ENCODE measurements around the gene DACT3.

The DACT3 gene

DNA sequence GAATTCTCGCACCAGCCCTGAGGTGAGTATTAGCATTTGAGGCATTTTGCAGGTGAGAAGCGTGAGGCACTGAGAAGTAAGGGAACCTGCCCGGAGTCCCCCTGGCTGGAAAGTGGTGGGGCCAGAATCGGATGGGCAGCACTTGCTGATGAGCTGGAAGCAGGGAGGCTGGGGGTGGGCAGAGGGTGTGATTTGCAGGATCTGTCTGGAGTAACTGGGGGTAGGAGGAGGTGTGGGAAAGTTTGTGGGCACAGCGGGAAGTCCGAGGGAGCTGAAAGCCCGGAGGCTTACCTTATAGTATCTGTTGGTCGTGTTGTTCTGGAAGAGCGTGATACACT lies 35.9 kb upstream of the DACT3 start:
- H3K27ac ChIP-seq = no peak overlapping the region

GRCh38 chr19:46696052-46696451 lies 35.1 kb upstream of the DACT3 start:
- H3K27ac ChIP-seq = no peak overlapping the region
- TF ChIP-seq, protein P1, sequence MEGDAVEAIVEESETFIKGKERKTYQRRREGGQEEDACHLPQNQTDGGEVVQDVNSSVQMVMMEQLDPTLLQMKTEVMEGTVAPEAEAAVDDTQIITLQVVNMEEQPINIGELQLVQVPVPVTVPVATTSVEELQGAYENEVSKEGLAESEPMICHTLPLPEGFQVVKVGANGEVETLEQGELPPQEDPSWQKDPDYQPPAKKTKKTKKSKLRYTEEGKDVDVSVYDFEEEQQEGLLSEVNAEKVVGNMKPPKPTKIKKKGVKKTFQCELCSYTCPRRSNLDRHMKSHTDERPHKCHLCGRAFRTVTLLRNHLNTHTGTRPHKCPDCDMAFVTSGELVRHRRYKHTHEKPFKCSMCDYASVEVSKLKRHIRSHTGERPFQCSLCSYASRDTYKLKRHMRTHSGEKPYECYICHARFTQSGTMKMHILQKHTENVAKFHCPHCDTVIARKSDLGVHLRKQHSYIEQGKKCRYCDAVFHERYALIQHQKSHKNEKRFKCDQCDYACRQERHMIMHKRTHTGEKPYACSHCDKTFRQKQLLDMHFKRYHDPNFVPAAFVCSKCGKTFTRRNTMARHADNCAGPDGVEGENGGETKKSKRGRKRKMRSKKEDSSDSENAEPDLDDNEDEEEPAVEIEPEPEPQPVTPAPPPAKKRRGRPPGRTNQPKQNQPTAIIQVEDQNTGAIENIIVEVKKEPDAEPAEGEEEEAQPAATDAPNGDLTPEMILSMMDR (conservative IDR thresholded peaks at IDR 0.05) = no peak

More for the DNA sequence above, 35.9 kb upstream of the DACT3 start:
- TF ChIP-seq, protein P1 (conservative IDR thresholded peaks at IDR 0.05) = no peak

- no peak overlapping the region for H3K27ac ChIP-seq
- TF ChIP-seq, protein P1 (conservative IDR thresholded peaks at IDR 0.05) = no peak
Observed at GRCh38 chr19:46693760-46694159, 32.8 kb upstream of the DACT3 start.

DNA sequence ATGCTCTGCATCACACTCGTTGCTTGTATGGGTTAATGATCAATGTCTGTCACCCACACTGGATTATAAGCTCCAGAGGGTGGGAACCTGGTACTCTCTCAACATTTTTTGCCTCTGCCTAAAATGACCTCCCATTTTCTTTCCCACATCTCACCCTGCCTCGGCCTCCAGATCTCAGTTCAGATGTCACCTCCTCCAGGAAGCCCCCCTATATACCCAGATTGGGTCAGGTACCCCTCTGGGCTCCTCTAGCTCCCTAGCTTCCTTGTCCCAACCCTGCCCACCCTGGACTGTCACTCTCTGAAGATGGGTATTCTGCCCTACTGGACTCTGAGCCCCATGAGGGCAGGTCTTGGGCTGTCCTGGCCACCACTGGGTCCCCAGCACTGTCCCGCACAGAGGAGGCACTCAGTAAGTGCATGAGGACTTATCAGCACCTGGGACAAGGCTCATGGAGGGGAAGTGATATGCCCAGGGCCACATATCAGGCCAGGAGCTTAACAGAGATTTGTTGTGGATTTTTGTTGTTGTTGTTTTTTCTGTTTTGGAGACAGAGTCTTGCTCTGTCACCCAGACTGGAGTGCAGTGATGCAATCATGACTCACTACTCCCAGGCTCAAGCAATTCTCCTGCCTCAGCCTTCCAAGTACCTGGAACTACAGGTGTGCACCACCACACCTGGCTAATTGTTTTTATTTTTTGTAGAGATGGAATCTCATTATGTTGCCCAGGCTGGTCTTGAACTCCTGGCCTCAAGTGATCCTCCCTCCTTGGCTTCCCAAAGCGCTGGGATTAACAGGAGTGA lies 32.1 kb upstream of the DACT3 start:
- H3K27ac ChIP-seq = no peak overlapping the region
- TF ChIP-seq, protein P1 (conservative IDR thresholded peaks at IDR 0.05) = no peak

DNA sequence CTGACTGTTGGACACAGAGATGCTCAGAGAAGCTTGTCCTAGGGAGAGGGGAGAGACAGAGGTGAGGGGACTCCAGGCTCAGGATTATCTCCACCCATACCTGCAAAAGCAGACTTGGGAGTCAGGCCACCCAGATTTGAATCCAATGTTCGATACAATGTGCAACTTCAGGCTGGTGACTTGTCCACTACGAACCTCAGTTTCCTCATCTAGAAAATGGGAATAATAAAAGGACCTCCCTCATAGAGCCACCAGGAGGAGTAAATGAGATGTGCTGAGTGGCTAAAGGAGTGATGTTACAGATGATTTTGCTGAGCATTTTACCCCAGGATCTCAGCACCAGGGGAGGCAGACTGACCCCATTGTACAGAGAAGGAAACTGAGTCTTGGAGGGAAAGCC lies 31.0 kb upstream of the DACT3 start:
- TF ChIP-seq, protein P1 (conservative IDR thresholded peaks at IDR 0.05) = no peak
- no peak overlapping the region for H3K27ac ChIP-seq

DNA sequence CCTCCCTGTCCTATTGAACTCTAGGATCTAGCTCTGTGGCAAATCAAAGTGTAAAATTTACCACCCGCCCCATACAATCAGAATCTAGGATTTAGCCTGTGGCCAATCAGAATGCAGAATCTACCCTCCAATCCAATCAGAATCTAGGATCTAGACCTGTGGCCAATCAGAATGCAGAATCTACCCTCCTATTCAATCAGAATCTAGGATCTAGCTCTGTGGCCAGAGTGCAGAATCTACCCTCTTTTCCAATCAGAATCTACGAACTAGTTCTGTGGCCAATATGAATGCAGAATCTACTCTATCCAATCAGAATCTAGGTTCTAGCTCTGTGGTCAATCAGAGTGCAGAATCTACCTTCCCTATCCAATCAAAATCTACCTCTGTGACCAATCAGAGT lies 30.1 kb upstream of the DACT3 start:
- TF ChIP-seq, protein P1 (conservative IDR thresholded peaks at IDR 0.05) = no peak
- no peak overlapping the region for H3K27ac ChIP-seq

DNA sequence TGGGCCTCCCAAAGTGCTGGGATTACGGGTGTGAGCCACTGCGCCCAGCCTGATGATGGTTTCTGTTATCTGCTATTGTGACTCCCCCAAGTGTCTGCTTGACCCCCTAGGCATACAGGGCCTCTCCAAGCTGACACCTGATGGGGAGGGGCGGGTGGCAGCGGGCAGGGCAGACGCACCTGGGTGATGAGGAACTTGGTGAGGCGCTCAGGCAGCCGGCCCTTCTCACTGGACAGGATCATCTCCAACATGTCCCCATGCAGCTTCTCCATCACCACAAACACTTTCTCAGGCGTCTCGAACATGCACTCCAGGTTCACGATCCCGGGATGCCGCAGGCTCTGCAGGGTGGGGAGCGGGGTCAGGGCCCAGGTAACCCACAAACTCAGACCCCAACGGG lies 28.4 kb upstream of the DACT3 start:
- TF ChIP-seq, protein P1 (conservative IDR thresholded peaks at IDR 0.05) = no peak

More for the DNA sequence above, 28.4 kb upstream of the DACT3 start:
- H3K27ac ChIP-seq = no peak overlapping the region

All from VCaP (cell line).